K562 (cell line): ENCODE measurements around the gene EPHB4. TPM values are rescaled to one million over a fixed set of nuclear protein-coding genes. Genes with fewer than 3 reads are reported as not detected.

Experiments used
- ATAC-seq: fragments of 200-7000 bp; cut with Tn5 transposase; 3 replicates; pipeline ENCODE4 v1.9.1; 2020; ENCODE audit warnings: moderate library complexity
- BruUV-seq: library from RNA; stranded (reverse); fragments of 400-500 nt; replicated peaks from 2 replicates; lab custom pipeline; 2021; lab: Mats Ljungman, UMichigan
- CTCF ChIA-PET: fragments of 300-600 bp; formaldehyde crosslinking; extraction: SDS; loops from one replicate; lab custom pipeline; 2021; ENCODE audit warnings: low intra/inter-chr PET ratio; lab: Yijun Ruan, JAX
- POLR2A ChIA-PET: fragments of 300-600, 350-650 bp; sonication (Branson Sonifier 250); formaldehyde crosslinking; extraction: SDS; loops from one replicate; lab custom pipeline; 2021; ENCODE audit warnings: antibody characterized with exemption, inconsistent platforms; lab: Yijun Ruan, JAX
- DNase-seq, 4 experiments: peaks; one replicate each; pipeline versions ENCODE4 v3.0.0 to v3.0.0-alpha.2; 2011 to 2018; ENCODE audit warnings: low spot score in 3 of 4, mixed read lengths in 3 of 4; ENCODE audit errors: extremely low read depth in 1 of 4
- FAIRE-seq: peaks from 2 replicates; lab custom pipeline; 2011; peaks lifted over from hg19 to GRCh38; lab: Jason Lieb, UNC
- H2AFZ ChIP-seq: 2 replicates; pipeline ENCODE4 v1.6.0; 2011; ENCODE audit warnings: low read depth, low read length, control low read depth, inconsistent platforms
- H3K27ac ChIP-seq: fragments of 200-600 bp; 3 replicates; pipeline ENCODE4 v1.8.0; 2011; ENCODE audit warnings: low read depth, mild to moderate bottlenecking, control low read depth, inconsistent platforms, low read length, moderate library complexity, mixed read lengths; ENCODE audit errors: extremely low read depth
- H3K27me3 ChIP-seq, 2 experiments: fragments of 300-600 bp in 1 of 2; 2 replicates in 1 of 2; 3 replicates in 1 of 2; pipeline versions ENCODE4 v1.6.0 to v1.8.0; 2011; ENCODE audit warnings: inconsistent platforms in 2 of 2, low read length in 2 of 2, mild to moderate bottlenecking in 1 of 2, mixed read lengths in 1 of 2, moderate library complexity in 1 of 2; ENCODE audit not compliant: control insufficient read depth in 2 of 2, insufficient read depth in 2 of 2
- H3K36me3 ChIP-seq: fragments of 300-600 bp; 3 replicates; pipeline ENCODE4 v1.8.0; 2011; ENCODE audit warnings: mild to moderate bottlenecking, low read length, inconsistent platforms; ENCODE audit not compliant: control insufficient read depth, insufficient read depth
- H3K4me1 ChIP-seq, 2 experiments: fragments of 200-600 bp in 1 of 2; replicated peaks in 1 of 2; 2 replicates in 1 of 2; 3 replicates in 1 of 2; pipeline versions ENCODE4 v1.5.1 to v1.8.0; 2011; ENCODE audit warnings: inconsistent platforms in 2 of 2, low read length in 2 of 2, mild to moderate bottlenecking in 1 of 2, mixed read lengths in 1 of 2, moderate library complexity in 1 of 2; ENCODE audit not compliant: control insufficient read depth in 2 of 2, insufficient read depth in 2 of 2
- H3K4me2 ChIP-seq: 2 replicates; pipeline ENCODE4 v1.6.1; 2011; ENCODE audit warnings: low read length, control low read depth, inconsistent platforms, mixed read lengths; ENCODE audit not compliant: insufficient read depth
- H3K4me3 ChIP-seq: fragments of 200-600 bp; sonication (generic), shearing (Covaris generic); 2 replicates; pipeline ENCODE4 v1.5.1; 2016; ENCODE audit warnings: control low read depth, inconsistent platforms
- H3K79me2 ChIP-seq: fragments of 200-600 bp; 3 replicates; pipeline ENCODE4 v1.8.0; 2011; ENCODE audit warnings: low read length, inconsistent platforms; ENCODE audit not compliant: control insufficient read depth, insufficient read depth
- H3K9ac ChIP-seq, 2 experiments: 2 replicates each; pipeline versions ENCODE4 v1.6.0 to v1.6.1; 2011; ENCODE audit warnings: low read depth in 2 of 2, low read length in 2 of 2, control low read depth in 1 of 2, inconsistent platforms in 1 of 2, mild to moderate bottlenecking in 1 of 2, mixed read lengths in 1 of 2; ENCODE audit not compliant: insufficient read depth in 1 of 2
- H3K9me1 ChIP-seq: one replicate; pipeline ENCODE4 v1.6.0; 2011; ENCODE audit warnings: inconsistent platforms, mild to moderate bottlenecking, low read length, moderate library complexity; ENCODE audit not compliant: control insufficient read depth, insufficient read depth
- H3K9me3 ChIP-seq: replicated peaks from 2 replicates; pipeline ENCODE4 v1.5.1; 2011; ENCODE audit warnings: low read depth, low read length, inconsistent platforms; ENCODE audit not compliant: control insufficient read depth, insufficient read depth
- H4K20me1 ChIP-seq: replicated peaks from 2 replicates; pipeline ENCODE4 v1.6.1; 2011; ENCODE audit warnings: low read length, inconsistent platforms, mixed read lengths; ENCODE audit not compliant: control insufficient read depth, insufficient read depth
- HMGN3 ChIP-seq: IDR thresholded peaks from 2 replicates; pipeline ENCODE4 v1.6.1; 2011; ENCODE audit warnings: borderline replicate concordance, low read depth, mild to moderate bottlenecking, mixed read lengths, low read length; ENCODE audit not compliant: insufficient read length; ENCODE audit errors: extremely low read depth
- JUND ChIP-seq, 2 experiments: IDR thresholded peaks; 2 replicates in 1 of 2; 3 replicates in 1 of 2; pipeline ENCODE4 v1.6.1; 2011; ENCODE audit warnings: borderline replicate concordance in 2 of 2, low read depth in 2 of 2, low read length in 2 of 2, improper control_type of control experiment in 1 of 2, missing biosample characterization in 1 of 2, missing genetic modification characterization in 1 of 2, missing genetic modification reagents in 1 of 2
- POLR2G ChIP-seq: fragments of 200-400 bp; formaldehyde crosslinking; IDR thresholded peaks from 2 replicates; pipeline ENCODE4 v1.6.1; 2017; ENCODE audit warnings: low read depth, mild to moderate bottlenecking, antibody characterized with exemption, low read length, moderate library complexity
- RB1 ChIP-seq: fragments of 450-650 bp; IDR thresholded peaks from 2 replicates; pipeline ENCODE4 v1.6.1; 2017; ENCODE audit warnings: low read depth, mild to moderate bottlenecking
- RBFOX2 ChIP-seq: fragments of 200-400 bp; formaldehyde crosslinking; IDR thresholded peaks from 2 replicates; pipeline ENCODE4 v1.6.1; 2017; ENCODE audit warnings: low read depth, mild to moderate bottlenecking, low read length, moderate library complexity
- SETDB1 ChIP-seq: IDR thresholded peaks from one replicate; pipeline ENCODE4 v1.6.1; 2012; ENCODE audit warnings: low read length, control low read depth, inconsistent platforms
- ZBTB1 ChIP-seq: sonication (generic); formaldehyde crosslinking; IDR thresholded peaks from 2 replicates; pipeline ENCODE4 v1.8.1; 2023; ENCODE audit warnings: missing genetic modification reagents, low read depth, mild to moderate bottlenecking, borderline replicate concordance
- ZNF224 ChIP-seq: sonication (generic); formaldehyde crosslinking; IDR thresholded peaks from 2 replicates; pipeline ENCODE4 v1.8.0; 2022; ENCODE audit warnings: mild to moderate bottlenecking, missing genetic modification reagents
- ZNF41 ChIP-seq: fragments of 250-450 bp; sonication (Bioruptor Pico); conservative IDR thresholded peaks from 2 replicates; pipeline ENCODE4 v1.4.0; 2020; ENCODE audit warnings: mild to moderate bottlenecking
- WGBS: fragments of 100-300 bp; shearing (Covaris generic); methylation state at CpG from one replicate; pipeline ENCODE4 v1.1.6; 2016; ENCODE audit warnings: low coverage, mixed read lengths; ENCODE audit not compliant: insufficient coverage; ENCODE audit errors: missing lambda C conversion rate; 5-methylcytosine and 5-hydroxymethylcytosine counted together
- in situ Hi-C: fragments of 300-500 bp; cut with MboI; formaldehyde crosslinking; loops from 4 replicates; pipeline ENCODE4 v1.15.0; 2018; ENCODE audit warnings: inconsistent platforms, mixed read lengths
- intact Hi-C: fragments of 100-400 bp; cut with micrococcal nuclease; formaldehyde crosslinking; loops from 2 replicates; pipeline ENCODE4 v1.14.2; 2022
- polyA plus RNA-seq, 8 experiments: library from polyadenylated mRNA; depleted of rRNA in 4 of 8; stranded (reverse) in 5 of 8; unstranded in 3 of 8; fragments of >200 nt; fragmentation: Nextera tagmentation in 2 of 8; fragmentation: Illumina TruSeq in 1 of 8; extraction: Ambion mirVana in 2 of 8; extraction: Trizol in 1 of 8; gene quantifications; 2 replicates each; pipeline versions ENCODE4 v1.2.1 to v1.2.3, GENCODE V29; 2011 to 2014; ENCODE audit warnings: inconsistent platforms in 1 of 8, missing spikeins in 1 of 8
- total RNA-seq, 7 experiments: library from RNA; depleted of rRNA in 6 of 7; stranded (reverse); fragments of >200 nt in 6 of 7; fragmentation: Illumina TruSeq in 2 of 7; extraction: Trizol in 2 of 7; gene quantifications; 2 replicates each; pipeline versions ENCODE4 v1.2.1 to v1.2.3, GENCODE V29; 2011 to 2021; ENCODE audit warnings: low replicate concordance in 1 of 7
- TF ChIP-seq, protein P1 (sequence below): fragments of 250-450 bp; sonication (Bioruptor Pico); IDR thresholded peaks from 2 replicates; pipeline ENCODE4 v1.5.1; 2021; ENCODE audit warnings: mild to moderate bottlenecking

The EPHB4 gene
- total and polyA plus RNA-seq, 9 of the 15 experiments (the other 6 are each of a cell fraction or from before 2014, with no cell fraction given): 1.2 to 82.1 (median 37.9) TPM

GRCh38 chr7:100818366-100818765 lies 9.0 kb downstream of the EPHB4 start:
- H2AFZ ChIP-seq: no peak overlapping the region
- TF ChIP-seq POLR2G (peak; percentile 39; the same call in 1 of the 2 replicates), ZBTB1 (CRISPR knock-in tag) (no peak)
- TF ChIP-seq, all 486 proteins: peak for 1
- CTCF ChIA-PET: no interaction called here
- intact Hi-C loops: no loop called here
- POLR2A ChIA-PET: interaction anchor here (0.6 to 1.0 kb wide), 4 partner anchors 10 to 57 kb away, joined by 3 to 5 read pairs (median 4); partner anchors contain the start of gene SRRT
- Histone ChIP-seq H3K4me3 (no peak overlapping the region), H3K4me1 (peaks cover 0 to 33% of the 10 kb centered on the region in 2 experiments; a peak in 3 of 5 replicates), H3K36me3 (peaks cover 96% of the 10 kb centered on the region), H3K4me2 (no peak overlapping the region), H3K79me2 (0 out of 3 replicates have a peak, but pooled peaks cover 2% of the 10 kb centered on the region), H3K9me1 (no peaks in the 10 kb centered on the region), H3K27ac (no peak overlapping the region), H3K9me3 (no peaks in the 10 kb centered on the region), H4K20me1 (no peaks in the 10 kb centered on the region), H3K9ac (peak overlapping the region in 1 of 2 experiments; percentile 24; a peak in 1 of 4 replicates), H3K27me3 (no peaks in the 10 kb centered on the region)
- no peak for FAIRE-seq
- in situ Hi-C loops: no loop called here
- ATAC-seq: no peak
- no TSS peak for BruUV-seq
- 97% methylated on average over 6 of the region's 9 CpGs for WGBS
- DNase-seq: peak in 1 of 4 experiments; percentile 7

- in situ Hi-C loops: no loop called here
- no peak for FAIRE-seq
These were observed 10.2 kb downstream of the EPHB4 start for GRCh38 chr7:100817097-100817496.

More at GRCh38 chr7:100817097-100817496, 10.2 kb downstream of the EPHB4 start:
- Histone ChIP-seq H3K9me1 (no peaks in the 10 kb centered on the region), H3K27ac (no peak overlapping the region), H3K4me3 (no peak overlapping the region), H3K9ac (no peak overlapping the region), H3K36me3 (peaks cover 96% of the 10 kb centered on the region), H3K4me1 (peaks cover 0 to 27% of the 10 kb centered on the region in 2 experiments; a peak in 3 of 5 replicates), H3K27me3 (no peaks in the 10 kb centered on the region), H3K9me3 (no peaks in the 10 kb centered on the region), H3K4me2 (no peak overlapping the region), H2AFZ (no peak overlapping the region)
- intact Hi-C loops: no loop called here
- CTCF ChIA-PET: no interaction called here
- no peak for ATAC-seq
- DNase-seq: peak in 2 of 4 experiments; percentile 8
- TF ChIP-seq ZNF224 (CRISPR knock-in tag): no peak
- TF ChIP-seq JUND (IDR thresholded peaks at IDR 0.05; ENCODE audit: borderline replicate concordance, low read depth, low read length): no peak
- TF ChIP-seq JUND (tag; IDR thresholded peaks at IDR 0.05; ENCODE audit: borderline replicate concordance, low read depth, low read length): no peak
- TF ChIP-seq POLR2G: peak; percentile 64
- no peak for TF ChIP-seq SETDB1
- no peak for TF ChIP-seq ZNF41
- TF ChIP-seq HMGN3: peak; percentile 30
- no peak for TF ChIP-seq RB1
- TF ChIP-seq RBFOX2: peak; percentile 48
- TF ChIP-seq, protein P1, sequence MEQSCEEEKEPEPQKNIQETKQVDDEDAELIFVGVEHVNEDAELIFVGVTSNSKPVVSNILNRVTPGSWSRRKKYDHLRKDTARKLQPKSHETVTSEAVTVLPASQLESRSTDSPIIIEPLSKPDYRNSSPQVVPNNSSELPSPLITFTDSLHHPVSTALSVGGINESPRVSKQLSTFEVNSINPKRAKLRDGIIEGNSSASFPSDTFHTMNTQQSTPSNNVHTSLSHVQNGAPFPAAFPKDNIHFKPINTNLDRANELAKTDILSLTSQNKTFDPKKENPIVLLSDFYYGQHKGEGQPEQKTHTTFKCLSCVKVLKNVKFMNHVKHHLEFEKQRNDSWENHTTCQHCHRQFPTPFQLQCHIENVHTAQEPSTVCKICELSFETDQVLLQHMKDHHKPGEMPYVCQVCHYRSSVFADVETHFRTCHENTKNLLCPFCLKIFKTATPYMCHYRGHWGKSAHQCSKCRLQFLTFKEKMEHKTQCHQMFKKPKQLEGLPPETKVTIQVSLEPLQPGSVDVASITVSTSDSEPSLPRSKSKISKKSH (CRISPR knock-in tag): no peak
- TF ChIP-seq, all 486 proteins: peak for 3
- POLR2A ChIA-PET: interaction anchor here (0.8 to 1.6 kb wide), 4 partner anchors 12 to 15 kb away, joined by 3 to 7 read pairs (median 4); no protein-coding TSS in a partner anchor
- no peaks in the 10 kb centered on the region for H3K79me2 ChIP-seq
- 94% methylated on average over 19 of the region's 19 CpGs for WGBS
- BruUV-seq: no TSS peak
- H4K20me1 ChIP-seq: no peaks in the 10 kb centered on the region
